SK-N-SH (cell line): Measurements from ENCODE around the gene PEG3. TPM values are rescaled to one million over a fixed set of nuclear protein-coding genes. Genes with fewer than 3 reads are reported as not detected.

Experiments
- CTCF ChIA-PET: fragments of 300-600, 350-600 bp; formaldehyde crosslinking; extraction: SDS; loops from one replicate; lab custom pipeline; 2021; lab: Yijun Ruan, JAX
- POLR2A ChIA-PET: fragments of 350-600 bp; sonication (Branson Sonifier 250); formaldehyde crosslinking; extraction: SDS; loops from one replicate; lab custom pipeline; 2020; ENCODE audit warnings: antibody characterized with exemption, inconsistent platforms; lab: Yijun Ruan, JAX
- DNase-seq: peaks from one replicate; pipeline ENCODE4 v3.0.0; 2012
- H2AFZ ChIP-seq: fragments of 200-600 bp; sonication (generic); 2 replicates; pipeline ENCODE4 v1.8.1; 2016; ENCODE audit warnings: antibody characterized with exemption, mild to moderate bottlenecking, low read depth
- H3F3A ChIP-seq: fragments of 200-600 bp; sonication (generic); replicated peaks from 2 replicates; pipeline ENCODE3; 2016; ENCODE audit warnings: antibody characterized with exemption, mild to moderate bottlenecking; ENCODE audit not compliant: insufficient read depth
- H3K27ac ChIP-seq, 2 experiments: fragments of 200-500 bp in 1 of 2; fragments of 200-600 bp in 1 of 2; sonication (Bioruptor generic) in 1 of 2; sonication (generic), shearing (Covaris generic) in 1 of 2; 2 replicates each; pipeline versions ENCODE4 v1.5.1 to v1.6.1; 2014 to 2016; ENCODE audit warnings: low read depth in 2 of 2, inconsistent platforms in 1 of 2, low read length in 1 of 2, mild to moderate bottlenecking in 1 of 2, mixed read lengths in 1 of 2
- H3K27me3 ChIP-seq: fragments of 200-600 bp; sonication (generic), shearing (Covaris generic); 2 replicates; pipeline ENCODE4 v1.6.1; 2016; ENCODE audit warnings: mixed run types; ENCODE audit not compliant: insufficient read depth
- H3K36me3 ChIP-seq, 2 experiments: fragments of 200-500 bp in 1 of 2; fragments of 200-600 bp in 1 of 2; sonication (Bioruptor generic) in 1 of 2; sonication (generic) in 1 of 2; replicated peaks in 1 of 2; 2 replicates each; pipeline versions ENCODE3 to v1.5.1; 2014 to 2016; ENCODE audit warnings: low read length in 1 of 2, mild to moderate bottlenecking in 1 of 2; ENCODE audit not compliant: insufficient read depth in 2 of 2, control insufficient read depth in 1 of 2
- H3K4me1 ChIP-seq, 2 experiments: fragments of 200-500 bp in 1 of 2; fragments of 200-600 bp in 1 of 2; sonication (Bioruptor generic) in 1 of 2; sonication (generic), shearing (Covaris generic) in 1 of 2; 2 replicates each; pipeline versions ENCODE4 v1.5.1 to v1.6.1; 2014 to 2016; ENCODE audit warnings: low read depth in 1 of 2, low read length in 1 of 2, mixed run types in 1 of 2; ENCODE audit not compliant: insufficient read depth in 2 of 2, control insufficient read depth in 1 of 2
- H3K4me2 ChIP-seq: fragments of 200-600 bp; sonication (generic), shearing (Covaris generic); 2 replicates; pipeline ENCODE4 v1.6.1; 2017; ENCODE audit warnings: mixed run types
- H3K4me3 ChIP-seq, 2 experiments: fragments of 200-500 bp in 1 of 2; fragments of 200-600 bp in 1 of 2; sonication (Bioruptor generic) in 1 of 2; sonication (generic), shearing (Covaris generic) in 1 of 2; 2 replicates each; pipeline versions ENCODE4 v1.5.1 to v1.8.1; 2014 to 2016; ENCODE audit warnings: low read depth in 2 of 2, inconsistent platforms in 1 of 2, low read length in 1 of 2, mild to moderate bottlenecking in 1 of 2, mixed read lengths in 1 of 2, moderate library complexity in 1 of 2
- H3K79me2 ChIP-seq: fragments of 200-600 bp; sonication (generic); 2 replicates; pipeline ENCODE4 v1.8.1; 2017; ENCODE audit warnings: mild to moderate bottlenecking; ENCODE audit not compliant: insufficient read depth
- H3K9ac ChIP-seq: fragments of 200-600 bp; sonication (generic); 2 replicates; pipeline ENCODE4 v1.6.1; 2017; ENCODE audit warnings: mixed run types
- H3K9me2 ChIP-seq: fragments of 200-600 bp; sonication (generic); 2 replicates; pipeline ENCODE4 v1.6.1; 2017; ENCODE audit warnings: mixed run types
- H3K9me3 ChIP-seq: fragments of 200-600 bp; sonication (generic); 2 replicates; pipeline ENCODE4 v1.6.1; 2017; ENCODE audit warnings: mixed run types, mild to moderate bottlenecking, moderate library complexity
- H4K20me1 ChIP-seq: fragments of 200-600 bp; sonication (generic); 2 replicates; pipeline ENCODE4 v1.6.1; 2017; ENCODE audit warnings: mild to moderate bottlenecking, mixed run types; ENCODE audit not compliant: insufficient read depth
- EZH2phosphoT487 ChIP-seq: fragments of 200-600 bp; sonication (generic); IDR thresholded peaks from 2 replicates; pipeline ENCODE4 v1.6.1; 2017; ENCODE audit warnings: low read depth, mixed run types, mild to moderate bottlenecking, antibody characterized with exemption, moderate library complexity, borderline replicate concordance
- FOXJ3 ChIP-seq: sonication (generic); formaldehyde crosslinking; IDR thresholded peaks from 2 replicates; pipeline ENCODE4 v1.5.1; 2020; ENCODE audit warnings: mild to moderate bottlenecking, missing genetic modification reagents
- GATA2 ChIP-seq: sonication (generic); formaldehyde crosslinking; IDR thresholded peaks from 2 replicates; pipeline ENCODE4 v1.5.0; 2020; ENCODE audit warnings: mild to moderate bottlenecking, missing genetic modification reagents
- NFIC ChIP-seq: IDR thresholded peaks from 2 replicates; pipeline ENCODE4 v1.4.0; 2012; ENCODE audit warnings: borderline replicate concordance
- NRF1 ChIP-seq: IDR thresholded peaks from 2 replicates; pipeline ENCODE4 v1.6.1; 2012; ENCODE audit warnings: low read depth, mild to moderate bottlenecking, low read length
- PBX3 ChIP-seq: IDR thresholded peaks from 2 replicates; pipeline ENCODE4; 2012
- POLR2AphosphoS5 ChIP-seq: IDR thresholded peaks from 2 replicates; pipeline ENCODE4 v1.6.1; 2012; ENCODE audit warnings: low read depth, low read length
- RAD21 ChIP-seq: IDR thresholded peaks from 2 replicates; pipeline ENCODE4 v1.6.1; 2012; ENCODE audit warnings: mild to moderate bottlenecking, low read length
- RCOR1 ChIP-seq: fragments of 150-350 bp; IDR thresholded peaks from 2 replicates; pipeline ENCODE4 v1.6.1; 2017; ENCODE audit warnings: antibody characterized with exemption, low read length
- REST ChIP-seq: IDR thresholded peaks from 2 replicates; pipeline ENCODE4 v1.6.1; 2012; ENCODE audit warnings: mild to moderate bottlenecking, low read depth, low read length, moderate library complexity
- RXRA ChIP-seq: IDR thresholded peaks from 2 replicates; pipeline ENCODE4 v1.4.0; 2012; ENCODE audit warnings: low read depth, mild to moderate bottlenecking, borderline replicate concordance
- SIN3A ChIP-seq: IDR thresholded peaks from 2 replicates; pipeline ENCODE4 v1.6.1; 2012; ENCODE audit warnings: low read depth, mild to moderate bottlenecking, low read length, moderate library complexity, borderline replicate concordance
- SMC3 ChIP-seq: IDR thresholded peaks from 2 replicates; pipeline ENCODE4 v1.6.1; 2012; ENCODE audit warnings: low read depth, low read length, improper control_type of control experiment
- TAF1 ChIP-seq: IDR thresholded peaks from 2 replicates; pipeline ENCODE4 v1.6.1; 2012; ENCODE audit warnings: low read depth, mild to moderate bottlenecking, low read length, moderate library complexity, borderline replicate concordance
- TEAD4 ChIP-seq: IDR thresholded peaks from 2 replicates; pipeline ENCODE4 v1.4.0; 2012; ENCODE audit warnings: mild to moderate bottlenecking, borderline replicate concordance; ENCODE audit not compliant: insufficient read depth
- USF1 ChIP-seq: IDR thresholded peaks from 2 replicates; pipeline ENCODE4 v1.4.0; 2012; ENCODE audit warnings: low read depth, borderline replicate concordance
- WGBS: methylation state at CpG from one replicate; pipeline ENCODE4 v1.1.6; 2017; ENCODE audit warnings: low lambda C conversion rate; 5-methylcytosine and 5-hydroxymethylcytosine counted together
- polyA plus RNA-seq, 3 experiments: library from polyadenylated mRNA; depleted of rRNA; stranded (reverse); fragments of >200 nt; gene quantifications; 2 replicates each; pipeline ENCODE4 v1.2.3, GENCODE V29; 2012
- TF ChIP-seq, protein P1 (sequence below): fragments of 200-600 bp; sonication (generic); IDR thresholded peaks from 2 replicates; pipeline ENCODE4 v1.6.1; 2017; ENCODE audit warnings: antibody characterized with exemption, mild to moderate bottlenecking, moderate library complexity

Gene PEG3
- polyA plus RNA-seq, 1 of the 3 experiments (the other 2 are of a cell fraction), result 0.12 TPM

GRCh38 chr19:56831255-56831654, 9.3 kb downstream of the PEG3 start:
- Histone ChIP-seq H3K4me2 (no peak overlapping the region), H4K20me1 (no peaks in the 10 kb centered on the region), H3K4me3 (no peak overlapping the region), H3K79me2 (no peaks in the 10 kb centered on the region), H3K9me2 (no peaks in the 10 kb centered on the region), H3K27me3 (no peaks in the 10 kb centered on the region), H2AFZ (no peak overlapping the region), H3K9me3 (no peaks in the 10 kb centered on the region), H3K27ac (no peak overlapping the region), H3K9ac (no peak overlapping the region), H3K36me3 (no peaks in the 10 kb centered on the region), H3F3A (no peaks in the 10 kb centered on the region), H3K4me1 (no peaks in the 10 kb centered on the region)
- CTCF ChIA-PET, result interaction anchor here (0.7 to 1.2 kb wide), 2 partner anchors 85 to 105 kb away, joined by 3 to 4 read pairs; no protein-coding TSS in a partner anchor
- DNase-seq, result no peak
- WGBS, result 20% methylated on average over 2 of the region's 2 CpGs
- POLR2A ChIA-PET, result no interaction called here
- TF ChIP-seq NFIC, result no peak
- no peak for TF ChIP-seq RXRA
- TF ChIP-seq NRF1, result no peak
- TF ChIP-seq GATA2 (CRISPR knock-in tag), result no peak
- TF ChIP-seq SIN3A, result no peak
- no peak for TF ChIP-seq EZH2phosphoT487
- TF ChIP-seq USF1, result no peak
- TF ChIP-seq, protein P1, sequence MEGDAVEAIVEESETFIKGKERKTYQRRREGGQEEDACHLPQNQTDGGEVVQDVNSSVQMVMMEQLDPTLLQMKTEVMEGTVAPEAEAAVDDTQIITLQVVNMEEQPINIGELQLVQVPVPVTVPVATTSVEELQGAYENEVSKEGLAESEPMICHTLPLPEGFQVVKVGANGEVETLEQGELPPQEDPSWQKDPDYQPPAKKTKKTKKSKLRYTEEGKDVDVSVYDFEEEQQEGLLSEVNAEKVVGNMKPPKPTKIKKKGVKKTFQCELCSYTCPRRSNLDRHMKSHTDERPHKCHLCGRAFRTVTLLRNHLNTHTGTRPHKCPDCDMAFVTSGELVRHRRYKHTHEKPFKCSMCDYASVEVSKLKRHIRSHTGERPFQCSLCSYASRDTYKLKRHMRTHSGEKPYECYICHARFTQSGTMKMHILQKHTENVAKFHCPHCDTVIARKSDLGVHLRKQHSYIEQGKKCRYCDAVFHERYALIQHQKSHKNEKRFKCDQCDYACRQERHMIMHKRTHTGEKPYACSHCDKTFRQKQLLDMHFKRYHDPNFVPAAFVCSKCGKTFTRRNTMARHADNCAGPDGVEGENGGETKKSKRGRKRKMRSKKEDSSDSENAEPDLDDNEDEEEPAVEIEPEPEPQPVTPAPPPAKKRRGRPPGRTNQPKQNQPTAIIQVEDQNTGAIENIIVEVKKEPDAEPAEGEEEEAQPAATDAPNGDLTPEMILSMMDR, result no peak
- TF ChIP-seq SMC3, result no peak
- no peak for TF ChIP-seq RAD21
- no peak for TF ChIP-seq RCOR1
- TF ChIP-seq REST, result no peak
- no peak for TF ChIP-seq TAF1
- no peak for TF ChIP-seq PBX3
- no peak for TF ChIP-seq POLR2AphosphoS5
- TF ChIP-seq FOXJ3, result no peak
- TF ChIP-seq TEAD4, result no peak
